ENCODE results near the gene RNF157. TPM values are rescaled to one million over a fixed set of nuclear protein-coding genes. Genes with fewer than 3 reads are reported as not detected.

The RNF157 gene
- total and polyA plus RNA-seq, 2 experiments from 2014 or later: 11.0 to 15.0 TPM

DNA sequence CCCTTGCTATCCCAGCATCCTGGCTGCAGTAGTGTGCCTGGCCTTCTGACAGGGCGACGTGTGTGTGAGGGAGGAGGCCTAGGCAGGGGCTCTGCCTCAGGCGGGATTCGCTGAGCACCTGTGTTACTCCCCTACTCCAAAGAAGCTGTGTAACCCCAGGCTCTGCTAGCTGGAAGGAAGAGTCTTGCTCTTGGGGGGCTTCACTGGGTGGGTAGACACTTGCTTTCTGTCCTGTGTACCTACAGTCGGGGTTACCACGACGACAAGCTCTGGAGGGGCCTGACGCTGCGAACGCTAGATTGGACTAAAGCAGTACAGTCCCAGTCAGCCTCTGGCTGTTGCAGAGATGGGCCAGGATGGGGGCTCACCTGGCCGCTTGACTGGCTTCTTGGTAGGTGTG is 146.2 kb downstream of the RNF157 start:
- no peak for DNase-seq (ENCODE audit: low read depth in 1 of 2, low spot score in 1 of 2)
- peaks cover 44% of the 10 kb centered on the region for H3K36me3 ChIP-seq

DNA sequence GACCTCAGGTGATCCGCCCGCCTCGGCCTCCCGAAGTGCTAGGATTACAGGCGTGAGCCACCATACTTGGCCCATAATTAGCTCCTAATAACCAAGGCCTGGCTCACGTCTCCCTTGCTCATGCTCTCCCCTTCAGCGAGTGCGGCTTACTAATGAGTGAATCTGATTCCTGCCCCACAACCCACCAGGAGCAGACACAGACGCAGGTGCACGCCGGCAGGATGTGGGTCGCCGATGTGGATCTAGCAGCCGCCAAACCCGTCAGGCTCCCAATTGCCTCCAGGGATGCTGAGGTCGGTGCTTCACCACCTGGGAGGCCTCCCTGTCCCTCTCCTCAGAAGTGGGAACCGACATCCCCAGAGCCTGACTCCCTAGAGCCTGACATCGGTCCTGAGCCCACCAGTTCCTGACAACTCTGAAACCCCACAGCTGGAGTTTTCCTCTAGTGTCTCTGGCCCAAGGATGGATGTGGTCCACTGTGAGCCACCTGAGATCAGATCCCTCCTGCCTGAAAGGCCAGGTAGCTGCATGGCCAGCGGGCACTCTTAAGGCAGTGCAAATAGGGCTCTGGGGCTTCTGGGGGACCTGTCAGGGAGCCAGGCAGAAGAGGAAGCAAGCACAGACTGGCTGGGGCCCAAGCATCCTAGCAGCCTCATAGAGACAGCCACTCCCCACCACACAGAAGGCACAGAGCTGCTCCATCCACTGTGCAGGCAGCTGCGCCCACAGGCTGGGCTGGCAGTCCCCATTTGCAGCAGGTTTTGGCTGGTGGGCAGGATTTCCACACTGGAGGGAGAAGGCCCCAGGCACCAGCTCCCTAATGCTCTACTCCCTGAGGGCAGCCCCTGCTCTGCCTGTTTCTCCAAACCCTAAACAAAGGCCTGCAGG is 147.5 kb downstream of the RNF157 start:
- DNase-seq (ENCODE audit: low read depth in 1 of 2, low spot score in 1 of 2): no peak
- Histone ChIP-seq H3K36me3 (peaks cover 48% of the 10 kb centered on the region), H3K4me3 (no peak overlapping the region), H3K9me3 (ENCODE audit: low read depth) (no peaks in the 10 kb centered on the region), H3K27me3 (no peaks in the 10 kb centered on the region), H3K4me1 (ENCODE audit: low read depth) (no peaks in the 10 kb centered on the region), H3K27ac (no peak overlapping the region)
- TF ChIP-seq, protein P1, sequence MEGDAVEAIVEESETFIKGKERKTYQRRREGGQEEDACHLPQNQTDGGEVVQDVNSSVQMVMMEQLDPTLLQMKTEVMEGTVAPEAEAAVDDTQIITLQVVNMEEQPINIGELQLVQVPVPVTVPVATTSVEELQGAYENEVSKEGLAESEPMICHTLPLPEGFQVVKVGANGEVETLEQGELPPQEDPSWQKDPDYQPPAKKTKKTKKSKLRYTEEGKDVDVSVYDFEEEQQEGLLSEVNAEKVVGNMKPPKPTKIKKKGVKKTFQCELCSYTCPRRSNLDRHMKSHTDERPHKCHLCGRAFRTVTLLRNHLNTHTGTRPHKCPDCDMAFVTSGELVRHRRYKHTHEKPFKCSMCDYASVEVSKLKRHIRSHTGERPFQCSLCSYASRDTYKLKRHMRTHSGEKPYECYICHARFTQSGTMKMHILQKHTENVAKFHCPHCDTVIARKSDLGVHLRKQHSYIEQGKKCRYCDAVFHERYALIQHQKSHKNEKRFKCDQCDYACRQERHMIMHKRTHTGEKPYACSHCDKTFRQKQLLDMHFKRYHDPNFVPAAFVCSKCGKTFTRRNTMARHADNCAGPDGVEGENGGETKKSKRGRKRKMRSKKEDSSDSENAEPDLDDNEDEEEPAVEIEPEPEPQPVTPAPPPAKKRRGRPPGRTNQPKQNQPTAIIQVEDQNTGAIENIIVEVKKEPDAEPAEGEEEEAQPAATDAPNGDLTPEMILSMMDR (IDR thresholded peaks at IDR 0.05; ENCODE audit: low read depth, low read length): no peak

More for the DNA sequence above, 146.2 kb downstream of the RNF157 start:
- H3K4me3 ChIP-seq: no peak overlapping the region
- H3K4me1 ChIP-seq (ENCODE audit: low read depth): no peaks in the 10 kb centered on the region
- no peaks in the 10 kb centered on the region for H3K9me3 ChIP-seq (ENCODE audit: low read depth)
- TF ChIP-seq, protein P1 (IDR thresholded peaks at IDR 0.05; ENCODE audit: low read depth, low read length): no peak
- H3K27me3 ChIP-seq: no peaks in the 10 kb centered on the region
- no peak overlapping the region for H3K27ac ChIP-seq

Other genes starting within 250 kb of the RNF157 start
- 13.4 and 14.3 TPM in 2 replicates for gene CDK3, start 239.6 kb downstream of the RNF157 start, total RNA-seq
- gene CDK3, start 239.6 kb downstream of the RNF157 start, polyA plus RNA-seq: 12.2 and 18.5 TPM in 2 replicates
- gene EVPL, start 213.2 kb downstream of the RNF157 start, total RNA-seq: 0.09 TPM in 1 of 2 replicates, not detected in the other
- gene EVPL, start 213.2 kb downstream of the RNF157 start, polyA plus RNA-seq: 1.0 TPM in 1 of 2 replicates, not detected in the other
- gene SRP68, start 168.0 kb downstream of the RNF157 start, total RNA-seq: 33.4 and 55.4 TPM in 2 replicates
- 103 and 123 TPM in 2 replicates for gene SRP68, start 168.0 kb downstream of the RNF157 start, polyA plus RNA-seq
- gene GALR2, start 165.7 kb downstream of the RNF157 start, total RNA-seq: 0.32 TPM in 1 of 2 replicates, not detected in the other
- gene GALR2, start 165.7 kb downstream of the RNF157 start, polyA plus RNA-seq: 0.55 TPM in 1 of 2 replicates, not detected in the other
- not detected in 2 replicates for gene ZACN, start 161.3 kb downstream of the RNF157 start, total RNA-seq
- 5.8 and 33.8 TPM in 2 replicates for gene ZACN, start 161.3 kb downstream of the RNF157 start, polyA plus RNA-seq
- gene EXOC7, start 136.7 kb downstream of the RNF157 start, total RNA-seq: 121 and 166 TPM in 2 replicates
- 134 and 167 TPM in 2 replicates for gene EXOC7, start 136.7 kb downstream of the RNF157 start, polyA plus RNA-seq
- gene FOXJ1, start 99.2 kb downstream of the RNF157 start, total RNA-seq: 0.07 and 0.12 TPM in 2 replicates
- 0.18 TPM in 1 of 2 replicates, not detected in the other for gene FOXJ1, start 99.2 kb downstream of the RNF157 start, polyA plus RNA-seq
- gene UBALD2, start 24.9 kb upstream of the RNF157 start, total RNA-seq: 13.5 and 23.2 TPM in 2 replicates
- 13.2 and 19.6 TPM in 2 replicates for gene UBALD2, start 24.9 kb upstream of the RNF157 start, polyA plus RNA-seq
- gene QRICH2, start 67.8 kb upstream of the RNF157 start, total RNA-seq: 6.4 and 6.8 TPM in 2 replicates
- gene QRICH2, start 67.8 kb upstream of the RNF157 start, polyA plus RNA-seq: 2.2 and 5.0 TPM in 2 replicates
- 59.5 and 63.5 TPM in 2 replicates for gene PRPSAP1, start 113.4 kb upstream of the RNF157 start, total RNA-seq
- gene PRPSAP1, start 113.4 kb upstream of the RNF157 start, polyA plus RNA-seq: 80.4 and 114 TPM in 2 replicates
- gene SPHK1, start 144.1 kb upstream of the RNF157 start, total RNA-seq: 19.4 and 24.3 TPM in 2 replicates
- gene SPHK1, start 144.1 kb upstream of the RNF157 start, polyA plus RNA-seq: 14.3 and 18.7 TPM in 2 replicates
- 44.9 and 62.6 TPM in 2 replicates for gene UBE2O, start 212.7 kb upstream of the RNF157 start, total RNA-seq
- gene UBE2O, start 212.7 kb upstream of the RNF157 start, polyA plus RNA-seq: 28.5 and 31.9 TPM in 2 replicates
- gene AANAT, start 227.1 kb upstream of the RNF157 start, total RNA-seq: 0.28 and 0.33 TPM in 2 replicates
- gene AANAT, start 227.1 kb upstream of the RNF157 start, polyA plus RNA-seq: 2.1 TPM in 1 of 2 replicates, not detected in the other